NCI-H2029 (cell line): ENCODE data around the gene A2ML1.
"Not testable (repeated sequence)": the region's sequence is repeated elsewhere in the genome, so short reads cannot be mapped to it uniquely, and the experiment has no call there.

Experiments used
- DNase-seq: peaks from one replicate; lab custom pipeline; 2025; lab: John Stamatoyannopoulos, UW

A2ML1 gene

GRCh38 chr12:8822298-8822697, at the start of gene A2ML1:
Gene A2ML1, plus strand, starts transcription at chr12:8822621. Its CDS starts 31 bp downstream, at chr12:8822652.
- DNase-seq, result no peak

DNA sequence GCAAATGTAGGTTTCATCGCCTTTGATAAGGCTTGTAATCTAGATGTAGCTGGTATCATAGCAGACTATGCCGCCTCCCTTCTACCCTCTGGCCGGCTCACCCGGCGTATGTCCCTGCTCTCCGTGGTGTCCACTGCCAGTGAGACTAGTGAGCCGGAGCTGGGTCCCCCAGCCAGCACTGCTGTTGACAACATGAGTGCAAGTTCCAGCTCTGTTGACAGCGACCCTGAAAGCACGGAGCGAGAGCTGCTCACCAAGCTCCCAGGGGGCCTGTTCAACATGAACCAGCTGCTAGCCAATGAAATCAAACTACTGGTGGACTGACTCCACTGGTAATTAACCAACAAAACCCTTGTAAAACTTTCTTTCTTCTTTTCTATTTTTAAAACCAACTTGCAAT, 49.0 kb upstream of the A2ML1 start:
- no peak for DNase-seq

GRCh38 chr12:8779281-8779680, 43.1 kb upstream of the A2ML1 start:
- no peak for DNase-seq

- DNase-seq, result no peak
These were observed 42.6 kb upstream of the A2ML1 start for GRCh38 chr12:8779862-8780261.

- DNase-seq, result no peak
These were observed 42.0 kb upstream of the A2ML1 start for GRCh38 chr12:8780389-8780788.

GRCh38 chr12:8781381-8782127, 40.9 kb upstream of the A2ML1 start:
- no peak for DNase-seq

DNA sequence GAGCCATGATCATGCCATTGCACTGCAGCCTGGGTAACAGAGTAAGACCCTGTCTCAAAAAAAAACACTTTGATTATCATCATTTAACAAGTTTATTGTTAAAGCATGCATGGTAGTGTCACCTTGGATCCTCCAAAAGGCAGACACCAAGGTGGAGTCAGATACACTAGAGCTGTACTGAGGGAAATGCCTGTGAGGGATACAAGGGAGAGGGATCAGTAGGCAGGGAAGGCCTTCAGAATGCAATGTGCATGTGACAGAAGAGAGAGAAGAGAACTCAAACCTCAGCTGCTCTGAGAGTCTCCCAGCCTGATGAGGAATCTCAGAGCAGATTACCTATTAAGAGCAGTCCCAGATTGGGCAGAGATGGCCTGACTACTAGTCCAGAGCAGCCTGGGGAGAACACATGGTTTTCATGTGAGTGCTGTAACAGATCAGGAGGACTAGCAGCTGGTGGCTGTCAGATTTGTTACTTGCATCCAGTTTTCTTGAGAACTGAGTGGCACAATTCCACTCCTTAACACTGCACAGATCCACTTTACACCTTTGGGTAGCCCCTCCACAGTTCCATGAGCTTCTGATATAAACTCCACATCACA, 38.0 kb upstream of the A2ML1 start:
- no peak for DNase-seq

GRCh38 chr12:8785499-8785898, 36.9 kb upstream of the A2ML1 start:
- no peak for DNase-seq

DNA sequence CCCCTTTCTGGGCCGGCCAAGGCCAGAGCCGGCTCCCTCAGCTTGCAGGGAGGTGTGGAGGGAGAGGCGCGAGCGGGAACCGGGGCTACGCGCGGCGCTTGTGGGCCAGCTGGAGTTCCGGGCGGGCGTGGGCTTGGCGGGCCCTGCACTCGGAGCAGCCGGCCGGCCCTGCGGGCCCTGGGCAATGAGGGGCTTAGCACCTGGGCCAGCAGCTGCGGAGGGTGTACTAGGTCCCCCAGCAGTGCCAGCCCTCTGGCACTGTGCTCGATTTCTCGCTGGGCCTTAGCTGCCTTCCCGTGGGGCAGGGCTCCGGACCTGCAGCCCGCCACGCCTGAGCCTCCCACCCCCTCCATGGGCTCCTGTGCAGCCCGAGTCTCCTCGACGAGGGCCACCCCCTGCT, 35.2 kb upstream of the A2ML1 start:
- not testable (repeated sequence) for DNase-seq

DNA sequence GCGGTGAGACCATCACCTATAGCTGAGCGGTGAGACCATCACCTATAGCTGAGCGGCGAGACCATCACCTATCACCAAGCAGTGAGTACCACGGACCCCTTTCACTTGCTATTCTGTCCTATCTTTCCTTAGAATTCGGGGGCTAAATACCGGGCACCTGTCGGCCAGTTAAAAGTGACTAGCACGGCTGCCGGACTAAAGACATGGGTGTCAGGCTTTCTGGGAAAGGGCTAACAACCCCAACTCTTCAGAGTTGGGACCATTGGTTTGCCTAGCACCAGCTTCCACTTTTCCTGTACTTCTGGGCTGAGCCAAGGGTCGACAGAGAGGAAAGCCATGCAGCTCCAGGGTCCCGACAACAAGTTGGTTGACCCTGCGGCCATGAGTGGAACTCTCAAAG, 33.7 kb upstream of the A2ML1 start:
- not testable (repeated sequence) for DNase-seq

GRCh38 chr12:8789341-8790013, 32.9 kb upstream of the A2ML1 start:
- not testable (repeated sequence) for DNase-seq

DNA sequence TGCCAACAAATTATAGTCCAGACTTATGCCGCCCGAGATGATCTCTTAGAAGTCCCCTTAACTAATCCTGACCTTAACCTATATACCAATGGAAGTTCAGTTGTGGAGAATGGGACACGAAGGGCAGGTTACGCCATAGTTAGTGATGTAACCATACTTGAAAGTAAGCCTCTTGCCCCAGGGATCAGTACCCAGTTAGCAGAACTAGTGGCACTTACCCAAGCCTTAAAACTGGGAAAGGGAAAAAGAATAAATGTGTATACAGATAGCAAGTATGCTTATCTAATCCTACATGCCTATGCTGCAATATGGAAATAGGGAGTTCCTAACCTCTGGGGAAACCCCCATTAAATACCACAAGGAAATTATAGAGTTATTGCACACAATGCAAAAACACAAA, 29.2 kb upstream of the A2ML1 start:
- DNase-seq, result not testable (repeated sequence)

DNA sequence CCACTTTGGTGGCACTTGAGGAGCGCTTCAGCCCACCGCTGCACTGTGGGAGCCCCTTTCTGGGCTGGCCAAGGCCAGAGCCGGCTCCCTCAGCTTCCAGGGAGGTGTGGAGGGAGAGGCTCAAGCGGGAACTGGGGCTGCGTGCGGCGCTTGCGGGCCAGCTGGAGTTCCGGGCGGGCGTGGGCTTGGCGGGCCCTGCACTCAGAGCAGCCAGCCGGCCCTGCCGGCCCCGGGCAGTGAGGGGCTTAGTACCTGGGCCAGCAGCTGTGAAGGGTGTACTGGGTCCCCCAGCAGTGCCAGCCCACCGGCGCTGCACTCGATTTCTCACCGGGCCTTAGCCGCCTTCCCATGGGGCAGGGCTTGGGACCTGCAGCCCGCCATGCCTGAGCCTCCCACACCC, 27.8 kb upstream of the A2ML1 start:
- not testable (repeated sequence) for DNase-seq

DNA sequence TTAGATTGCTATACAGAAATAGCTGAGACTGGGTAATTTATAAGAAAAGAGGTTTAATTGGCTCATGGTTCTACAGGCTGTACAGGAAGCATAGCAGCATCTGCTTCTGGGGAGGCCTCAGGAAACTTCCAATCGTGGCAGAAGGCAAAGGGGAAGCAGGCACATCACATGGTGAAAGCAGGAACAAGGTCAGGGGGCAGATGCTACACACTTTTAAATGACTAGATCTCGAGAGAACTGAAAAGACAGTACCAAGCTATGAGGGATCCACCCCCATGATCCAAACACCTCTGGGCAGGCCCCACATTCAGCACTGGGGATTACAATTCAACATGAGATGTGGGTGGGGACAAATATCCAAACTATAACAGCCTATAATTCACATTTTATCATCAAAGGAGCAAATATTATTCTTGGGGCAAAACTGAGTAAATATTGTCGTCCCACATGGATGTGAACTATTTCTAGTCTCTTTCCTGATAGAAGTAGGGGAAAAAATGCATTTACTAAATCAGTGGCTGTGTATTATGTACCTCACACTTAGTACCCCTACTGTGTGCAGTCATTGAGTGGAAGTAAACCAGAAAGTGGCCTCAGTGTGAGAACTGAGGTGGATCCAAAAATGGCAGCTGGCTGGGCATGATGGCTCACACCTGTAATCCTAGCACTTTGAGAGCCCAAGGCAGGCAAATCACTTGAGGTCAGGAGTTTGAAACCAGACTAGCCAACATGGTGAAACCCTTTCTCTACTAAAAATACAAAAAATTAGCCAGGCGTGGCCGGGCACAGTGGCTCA, 25.4 kb upstream of the A2ML1 start:
- no peak for DNase-seq

- DNase-seq, result not testable (repeated sequence)
These were observed 21.2 kb upstream of the A2ML1 start for GRCh38 chr12:8801213-8801612.

DNA sequence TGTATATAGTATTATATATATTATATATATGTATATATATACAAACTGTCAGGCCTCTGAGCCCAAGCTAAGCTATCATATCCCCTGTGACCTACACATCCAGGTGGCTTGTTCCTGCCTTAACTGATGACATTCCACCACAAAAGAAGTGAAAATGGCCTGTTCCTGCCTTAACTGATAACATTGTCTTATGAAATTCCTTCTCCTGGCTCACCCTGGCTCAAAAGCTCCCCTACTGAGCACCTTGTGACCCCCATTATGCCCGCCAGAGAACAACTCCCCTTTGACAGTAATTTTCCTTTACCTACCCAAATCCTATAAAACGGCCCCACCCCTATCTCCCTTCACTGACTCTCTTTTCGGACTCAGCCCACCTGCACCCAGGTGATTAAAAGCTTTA, 17.6 kb upstream of the A2ML1 start:
- not testable (repeated sequence) for DNase-seq

GRCh38 chr12:8805487-8805886, 16.9 kb upstream of the A2ML1 start:
- DNase-seq, result not testable (repeated sequence)

GRCh38 chr12:8807084-8807483, 15.3 kb upstream of the A2ML1 start:
- not testable (repeated sequence) for DNase-seq

DNA sequence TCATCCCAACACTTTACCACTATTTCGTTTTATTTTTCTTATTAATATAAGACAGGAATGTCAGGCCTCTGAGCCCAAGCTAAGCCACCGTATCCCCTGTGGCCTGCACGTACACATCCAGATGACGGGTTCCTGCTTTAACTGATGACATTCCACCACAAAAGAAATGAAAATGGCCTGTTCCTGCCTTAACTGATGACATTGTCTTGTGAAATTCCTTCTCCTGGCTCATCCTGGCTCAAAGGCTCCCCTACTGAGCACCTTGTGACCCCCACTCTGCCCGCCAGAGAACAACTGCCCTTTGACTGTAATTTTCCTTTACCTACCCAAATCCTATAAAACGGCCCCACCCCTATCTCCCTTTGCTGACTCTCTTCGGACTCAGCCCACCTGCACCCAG, 12.3 kb upstream of the A2ML1 start:
- not testable (repeated sequence) for DNase-seq

DNA sequence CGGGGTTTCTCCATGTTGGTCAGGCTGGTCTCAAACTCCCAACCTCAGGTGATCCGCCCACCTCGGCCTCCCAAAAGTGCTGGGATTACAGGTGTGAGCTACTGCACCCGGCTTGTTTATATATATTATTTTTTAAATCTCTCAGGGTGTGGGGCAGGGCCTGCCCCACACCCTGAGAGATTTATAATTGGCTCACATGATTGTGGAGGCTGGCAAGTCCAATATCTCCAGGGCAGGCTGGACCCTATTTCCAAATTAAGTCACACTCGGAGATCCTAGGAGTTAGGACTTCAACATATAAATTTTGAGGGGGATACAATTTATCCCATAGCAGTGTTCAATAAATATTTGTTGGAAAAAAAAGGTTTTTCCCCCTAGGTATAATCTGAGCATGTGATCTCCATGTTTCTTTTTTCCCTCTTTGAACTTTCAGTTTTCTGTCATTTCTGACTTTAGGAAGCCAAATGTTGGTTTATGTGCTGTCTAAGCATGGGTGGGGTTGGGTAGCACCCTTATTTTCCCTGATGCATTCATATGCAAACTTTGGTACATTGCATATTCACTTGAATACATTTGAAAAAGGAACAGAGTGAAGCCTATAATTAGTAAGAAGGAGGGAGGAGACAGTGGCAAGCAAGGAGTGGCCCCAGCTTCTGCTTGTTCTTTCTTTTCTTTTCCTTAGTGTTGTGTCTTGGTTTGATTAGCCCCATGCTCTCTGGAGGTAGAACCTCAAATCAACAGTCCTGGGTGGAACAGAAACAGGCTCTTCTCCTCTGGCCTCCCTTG, 8.7 kb upstream of the A2ML1 start:
- no peak for DNase-seq

GRCh38 chr12:8816448-8817050, 5.9 kb upstream of the A2ML1 start:
- DNase-seq, result no peak
